Measurements from ENCODE around the gene ACTN1. TPM values are rescaled to one million over a fixed set of nuclear protein-coding genes. Genes with fewer than 3 reads are reported as not detected.

ACTN1 gene
- total RNA-seq, 1 donor from 2014 or later, result 70.7 TPM

- Mint-ChIP-seq H3K4me1 (peaks cover 3% of the 10 kb centered on the region), H3K4me3 (no peak overlapping the region), H3K9me3 (no peaks in the 10 kb centered on the region), H3K36me3 (peaks cover 40% of the 10 kb centered on the region), H3K27ac (no peak overlapping the region), H3K27me3 (ENCODE audit: insufficient read depth, low read depth) (peaks cover 4% of the 10 kb centered on the region)
- DNase-seq (ENCODE audit: low spot score), result no peak
- Histone ChIP-seq H3K9ac (no peak overlapping the region), H4K20me1 (ENCODE audit: low read depth) (no peaks in the 10 kb centered on the region), H2AFZ (replicated peaks) (no peak overlapping the region), H3K4me1 (no peaks in the 10 kb centered on the region), H3K27ac (no peak overlapping the region), H3K9me3 (ENCODE audit: low read depth) (no peaks in the 10 kb centered on the region), H3K27me3 (no peaks in the 10 kb centered on the region), H3K4me2 (no peak overlapping the region), H3K36me3 (no peaks in the 10 kb centered on the region), H3F3A (ENCODE audit: low read depth) (no peaks in the 10 kb centered on the region), H3K79me2 (ENCODE audit: low read depth) (no peaks in the 10 kb centered on the region), H3K4me3 (no peak overlapping the region)
- no peak for TF ChIP-seq CTCF (IDR thresholded peaks at IDR 0.05)
- no peak for TF ChIP-seq EZH2phosphoT487 (IDR thresholded peaks at IDR 0.05)
These were observed 97.7 kb downstream of the ACTN1 start for GRCh38 chr14:68881396-68881795.

- no peak for TF ChIP-seq EZH2 (IDR thresholded peaks at IDR 0.05)
- Mint-ChIP-seq H3K9me3 (no peaks in the 10 kb centered on the region), H3K4me3 (no peak overlapping the region), H3K36me3 (peaks cover 40% of the 10 kb centered on the region), H3K27ac (no peak overlapping the region), H3K27me3 (ENCODE audit: insufficient read depth, low read depth) (peaks cover 3% of the 10 kb centered on the region), H3K4me1 (peaks cover 3% of the 10 kb centered on the region)
- no peak for DNase-seq (ENCODE audit: low spot score)
- no peak overlapping the region for H3K4me3 ChIP-seq
- no peaks in the 10 kb centered on the region for H4K20me1 ChIP-seq (ENCODE audit: low read depth)
- H3F3A ChIP-seq (ENCODE audit: low read depth), result no peaks in the 10 kb centered on the region
- H3K36me3 ChIP-seq, result no peaks in the 10 kb centered on the region
- H3K27ac ChIP-seq, result no peak overlapping the region
- no peaks in the 10 kb centered on the region for H3K9me3 ChIP-seq (ENCODE audit: low read depth)
- H3K4me2 ChIP-seq, result no peak overlapping the region
- no peaks in the 10 kb centered on the region for H3K4me1 ChIP-seq
- no peak overlapping the region for H3K9ac ChIP-seq
- no peak overlapping the region for H2AFZ ChIP-seq (replicated peaks)
- H3K27me3 ChIP-seq, result no peaks in the 10 kb centered on the region
- H3K79me2 ChIP-seq (ENCODE audit: low read depth), result no peaks in the 10 kb centered on the region
These were observed 98.5 kb downstream of the ACTN1 start for GRCh38 chr14:68880581-68881105.

- Histone ChIP-seq H3K4me1 (no peaks in the 10 kb centered on the region), H3F3A (ENCODE audit: low read depth) (no peaks in the 10 kb centered on the region), H3K27me3 (no peaks in the 10 kb centered on the region), H4K20me1 (ENCODE audit: low read depth) (no peaks in the 10 kb centered on the region), H3K4me2 (no peak overlapping the region), H3K27ac (no peak overlapping the region), H3K36me3 (no peaks in the 10 kb centered on the region), H3K9me3 (ENCODE audit: low read depth) (no peaks in the 10 kb centered on the region), H3K4me3 (no peak overlapping the region), H3K9ac (no peak overlapping the region), H2AFZ (replicated peaks) (no peak overlapping the region), H3K79me2 (ENCODE audit: low read depth) (no peaks in the 10 kb centered on the region)
- Mint-ChIP-seq H3K27ac (no peak overlapping the region), H3K9me3 (no peaks in the 10 kb centered on the region), H3K36me3 (peaks cover 43% of the 10 kb centered on the region), H3K4me3 (no peak overlapping the region), H3K27me3 (ENCODE audit: insufficient read depth, low read depth) (no peaks in the 10 kb centered on the region), H3K4me1 (peaks cover 3% of the 10 kb centered on the region)
- TF ChIP-seq EZH2phosphoT487 (IDR thresholded peaks at IDR 0.05), result no peak
- TF ChIP-seq EZH2 (IDR thresholded peaks at IDR 0.05), result no peak
- TF ChIP-seq CTCF (IDR thresholded peaks at IDR 0.05), result no peak
- no peak for DNase-seq (ENCODE audit: low spot score)
These were observed 99.1 kb downstream of the ACTN1 start for GRCh38 chr14:68879841-68880575.

GRCh38 chr14:68879321-68879781 lies 99.8 kb downstream of the ACTN1 start:
- Mint-ChIP-seq H3K27me3 (ENCODE audit: insufficient read depth, low read depth) (no peaks in the 10 kb centered on the region), H3K9me3 (no peaks in the 10 kb centered on the region), H3K4me3 (no peak overlapping the region), H3K27ac (no peak overlapping the region), H3K4me1 (peaks cover 3% of the 10 kb centered on the region), H3K36me3 (peaks cover 43% of the 10 kb centered on the region)
- H3K9me3 ChIP-seq (ENCODE audit: low read depth), result no peaks in the 10 kb centered on the region
- DNase-seq (ENCODE audit: low spot score), result no peak
- H3K9ac ChIP-seq, result no peak overlapping the region
- H3K27me3 ChIP-seq, result no peaks in the 10 kb centered on the region
- no peak overlapping the region for H3K4me2 ChIP-seq
- no peaks in the 10 kb centered on the region for H3K4me1 ChIP-seq
- no peaks in the 10 kb centered on the region for H3K79me2 ChIP-seq (ENCODE audit: low read depth)
- H4K20me1 ChIP-seq (ENCODE audit: low read depth), result no peaks in the 10 kb centered on the region
- H3K4me3 ChIP-seq, result no peak overlapping the region
- TF ChIP-seq EZH2phosphoT487 (IDR thresholded peaks at IDR 0.05), result no peak
- TF ChIP-seq EZH2 (IDR thresholded peaks at IDR 0.05), result no peak
- no peak for TF ChIP-seq CTCF (IDR thresholded peaks at IDR 0.05)
- no peaks in the 10 kb centered on the region for H3F3A ChIP-seq (ENCODE audit: low read depth)
- H3K36me3 ChIP-seq, result no peaks in the 10 kb centered on the region
- H2AFZ ChIP-seq (replicated peaks), result no peak overlapping the region
- no peak overlapping the region for H3K27ac ChIP-seq
